HG03439 (cell line): Measurements from ENCODE around the gene GNB2.
"Not testable (repeated sequence)": the region's sequence is repeated elsewhere in the genome, so short reads cannot be mapped to it uniquely, and the experiment has no call there.

Source experiments
- ATAC-seq: cut with Tn5 transposase; IDR thresholded peaks from one replicate; pipeline ENCODE4 v1.9.1; 2021; ENCODE audit warnings: mild to moderate bottlenecking, moderate library complexity; ENCODE audit not compliant: unreplicated experiment

Gene GNB2

DNA sequence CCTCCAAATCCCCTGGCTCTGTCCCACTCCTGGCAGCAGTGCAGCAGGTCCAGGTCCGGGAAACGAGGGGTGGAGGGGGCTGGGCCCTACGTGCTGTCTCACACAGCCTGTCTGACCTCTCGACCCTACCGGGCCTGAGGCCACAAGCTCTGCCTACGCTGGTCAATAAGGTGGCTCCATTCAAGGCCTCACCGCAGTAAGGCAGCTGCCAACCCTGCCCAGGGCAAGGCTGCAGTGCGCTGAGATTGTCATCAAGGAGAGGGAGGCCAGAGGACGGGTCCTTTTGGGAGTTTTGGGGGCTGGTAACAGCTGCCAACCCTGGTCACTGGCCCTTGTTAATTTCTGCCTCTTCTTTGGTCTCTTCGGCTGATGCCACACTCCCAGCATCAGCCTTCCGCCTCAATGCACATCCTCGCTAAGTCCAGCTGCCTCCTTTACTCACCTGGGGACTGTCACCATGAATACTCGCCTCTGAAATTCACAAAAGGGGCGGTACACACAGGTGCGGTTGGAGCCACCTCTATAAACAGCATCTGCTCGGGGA lies 50.3 kb downstream of the GNB2 start:
- no peak for ATAC-seq

DNA sequence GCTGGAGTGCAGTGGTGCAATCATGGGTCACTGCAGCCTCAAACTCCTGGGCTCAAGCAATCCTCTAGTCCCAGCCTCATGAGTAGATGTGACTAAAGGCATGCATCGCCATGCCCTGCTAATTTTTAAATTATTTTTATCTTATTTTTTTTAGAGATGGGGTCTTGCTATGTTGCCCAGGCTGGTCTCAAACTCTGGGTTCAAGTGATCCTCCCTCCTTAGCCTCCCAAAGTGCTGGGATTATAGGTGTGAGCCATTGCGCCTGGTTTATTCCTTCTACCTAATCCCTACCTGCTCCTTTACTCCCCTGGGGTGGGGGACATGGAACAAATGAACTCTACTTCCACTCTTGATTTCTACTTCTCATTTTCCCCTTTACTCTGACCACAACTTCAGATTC lies 50.8 kb downstream of the GNB2 start:
- not testable (repeated sequence) for ATAC-seq

DNA sequence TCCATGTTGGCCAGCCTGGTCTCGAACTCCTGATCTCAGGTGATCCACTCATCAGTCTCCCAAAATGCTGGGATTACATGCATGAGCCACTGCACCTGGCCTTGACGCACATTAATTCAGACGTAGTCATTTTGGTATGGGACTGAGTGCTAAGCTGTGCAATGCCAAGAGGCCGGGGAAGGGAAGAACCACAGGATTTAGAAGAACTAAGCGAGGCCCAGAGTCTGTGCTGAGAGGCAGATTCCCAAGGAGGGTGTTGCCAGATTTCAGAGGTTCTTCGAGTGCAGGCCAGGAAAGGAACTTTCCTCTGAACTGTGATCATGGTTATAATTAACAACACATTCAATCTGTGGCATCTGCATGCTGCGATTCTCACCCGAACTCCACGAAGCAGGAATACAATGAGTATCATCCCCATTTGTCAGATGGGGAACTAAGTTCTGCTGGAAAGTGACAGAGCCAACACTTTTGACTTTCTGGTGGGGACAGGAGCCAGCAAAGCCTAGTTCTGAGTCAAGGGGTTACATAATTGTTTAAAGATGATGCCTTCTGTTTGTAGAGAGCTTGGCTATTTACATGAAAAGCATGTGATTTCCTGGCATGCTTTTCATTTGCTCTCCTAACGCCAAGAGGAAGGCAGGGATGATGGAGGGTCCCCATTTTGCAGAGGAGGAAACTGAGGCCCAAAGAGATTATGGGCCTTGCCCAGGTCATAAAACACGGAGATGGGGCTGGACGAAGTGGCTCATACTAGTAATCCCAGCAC lies 53.6 kb downstream of the GNB2 start:
- ATAC-seq: no peak

GRCh38 chr7:100728196-100728595 lies 54.7 kb downstream of the GNB2 start:
- ATAC-seq: no peak
